Neural progenitor cell (in vitro differentiated cells): ENCODE results near the gene SNCAIP. TPM values are rescaled to one million over a fixed set of nuclear protein-coding genes. Genes with fewer than 3 reads are reported as not detected.
"Not testable (repeated sequence)": the region's sequence is repeated elsewhere in the genome, so short reads cannot be mapped to it uniquely, and the experiment has no call there.

Experiments used
- DNase-seq: peaks from one replicate; pipeline ENCODE4 v3.0.0-alpha.2; 2016; ENCODE audit warnings: low spot score
- H2AFZ ChIP-seq: fragments of 200-600 bp; sonication (generic); replicated peaks from 2 replicates; pipeline ENCODE4 v1.6.1; 2016; ENCODE audit warnings: antibody characterized with exemption
- H3F3A ChIP-seq: fragments of 200-600 bp; sonication (generic); 2 replicates; pipeline ENCODE4 v1.6.1; 2016; ENCODE audit warnings: antibody characterized with exemption, low read depth
- H3K27ac ChIP-seq: fragments of 200-600 bp; sonication (generic); 2 replicates; pipeline ENCODE4 v1.5.1; 2016; ENCODE audit warnings: mild to moderate bottlenecking
- H3K27me3 ChIP-seq: fragments of 200-600 bp; sonication (generic); 2 replicates; pipeline ENCODE4 v1.6.1; 2016; ENCODE audit warnings: mild to moderate bottlenecking, moderate library complexity
- H3K36me3 ChIP-seq: fragments of 200-600 bp; sonication (generic); 2 replicates; pipeline ENCODE4 v1.5.1; 2016
- H3K4me1 ChIP-seq: fragments of 200-600 bp; sonication (generic); 2 replicates; pipeline ENCODE4 v1.6.1; 2016; ENCODE audit warnings: mixed run types
- H3K4me2 ChIP-seq: fragments of 200-600 bp; sonication (generic); 2 replicates; pipeline ENCODE4 v1.6.1; 2016
- H3K4me3 ChIP-seq: fragments of 200-600 bp; sonication (generic); 2 replicates; pipeline ENCODE4 v1.5.1; 2016
- H3K79me2 ChIP-seq: fragments of 200-600 bp; sonication (generic); 2 replicates; pipeline ENCODE4 v1.6.1; 2016; ENCODE audit warnings: low read depth
- H3K9ac ChIP-seq: fragments of 200-600 bp; sonication (generic); 2 replicates; pipeline ENCODE4 v1.6.1; 2016
- H3K9me3 ChIP-seq: fragments of 200-600 bp; sonication (generic); 2 replicates; pipeline ENCODE4 v1.5.1; 2016; ENCODE audit warnings: low read depth
- H4K20me1 ChIP-seq: fragments of 200-600 bp; sonication (generic); 2 replicates; pipeline ENCODE4 v1.6.1; 2016; ENCODE audit warnings: low read depth
- H3K27ac Mint-ChIP-seq: 3 replicates; pipeline ENCODE4 v1.8.0; 2021; ENCODE audit warnings: mixed read lengths
- H3K27me3 Mint-ChIP-seq: 2 replicates; pipeline ENCODE4 v1.8.0; 2022; ENCODE audit warnings: low read depth, mild to moderate bottlenecking, inconsistent platforms, moderate library complexity, mixed read lengths; ENCODE audit not compliant: insufficient read depth
- H3K36me3 Mint-ChIP-seq: 3 replicates; pipeline ENCODE4 v1.8.0; 2021; ENCODE audit warnings: mixed read lengths
- H3K4me1 Mint-ChIP-seq: 3 replicates; pipeline ENCODE4 v1.8.0; 2021; ENCODE audit warnings: mixed read lengths
- H3K4me3 Mint-ChIP-seq: 3 replicates; pipeline ENCODE4 v1.8.0; 2021; ENCODE audit warnings: mild to moderate bottlenecking, moderate library complexity, mixed read lengths
- H3K9me3 Mint-ChIP-seq: 3 replicates; pipeline ENCODE4 v1.8.0; 2020; ENCODE audit warnings: mixed read lengths
- CTCF ChIP-seq: fragments of 200-600 bp; sonication (generic); IDR thresholded peaks from 2 replicates; pipeline ENCODE4 v1.5.1; 2017; ENCODE audit warnings: antibody characterized with exemption, mild to moderate bottlenecking
- EZH2 ChIP-seq: fragments of 200-600 bp; sonication (generic); IDR thresholded peaks from 2 replicates; pipeline ENCODE4 v1.6.1; 2017; ENCODE audit warnings: antibody characterized with exemption, mild to moderate bottlenecking, moderate library complexity
- EZH2phosphoT487 ChIP-seq: fragments of 200-600 bp; sonication (generic); IDR thresholded peaks from 2 replicates; pipeline ENCODE4 v1.6.1; 2017; ENCODE audit warnings: antibody characterized with exemption
- total RNA-seq: library from RNA; depleted of rRNA; stranded (reverse); fragments of >200 nt; gene quantifications from 2 replicates; pipeline ENCODE4 v1.2.3, GENCODE V29; 2015; ENCODE audit warnings: low replicate concordance

The SNCAIP gene
- total RNA-seq, 1 donor from 2014 or later, result 4.8 TPM

- no peak overlapping the region for H3K4me3 Mint-ChIP-seq
- H3F3A ChIP-seq, result no peaks in the 10 kb centered on the region
These were observed 173.2 kb downstream of the SNCAIP start for GRCh38 chr5:122485226-122485625.

GRCh38 chr5:122486616-122487015, 174.6 kb downstream of the SNCAIP start:
- not testable (repeated sequence) for H3K4me3 Mint-ChIP-seq, H3K4me3 ChIP-seq, H3K4me1 Mint-ChIP-seq

More at GRCh38 chr5:122485226-122485625, 173.2 kb downstream of the SNCAIP start:
- Histone ChIP-seq H3K4me3 (no peak overlapping the region), H3K27ac (no peak overlapping the region), H4K20me1 (no peaks in the 10 kb centered on the region), H3K79me2 (no peaks in the 10 kb centered on the region), H3K27me3 (no peaks in the 10 kb centered on the region), H3K4me1 (no peaks in the 10 kb centered on the region), H3K4me2 (no peak overlapping the region), H3K9me3 (no peaks in the 10 kb centered on the region), H2AFZ (no peak overlapping the region), H3K9ac (no peak overlapping the region), H3K36me3 (no peaks in the 10 kb centered on the region)
- DNase-seq, result no peak
- Mint-ChIP-seq H3K27me3 (peaks cover 2% of the 10 kb centered on the region), H3K36me3 (no peaks in the 10 kb centered on the region), H3K4me1 (no peaks in the 10 kb centered on the region), H3K9me3 (no peaks in the 10 kb centered on the region), H3K27ac (no peak overlapping the region)
- no peak for TF ChIP-seq EZH2
- TF ChIP-seq EZH2phosphoT487, result no peak
- no peak for TF ChIP-seq CTCF

GRCh38 chr5:122490718-122491117, 178.7 kb downstream of the SNCAIP start:
- Histone ChIP-seq H3K4me1 (no peaks in the 10 kb centered on the region), H3K9ac (no peak overlapping the region), H3K4me2 (no peak overlapping the region), H3K4me3 (no peak overlapping the region), H2AFZ (no peak overlapping the region), H3F3A (no peaks in the 10 kb centered on the region), H3K27me3 (no peaks in the 10 kb centered on the region), H3K79me2 (no peaks in the 10 kb centered on the region), H3K27ac (no peak overlapping the region), H3K36me3 (no peaks in the 10 kb centered on the region), H3K9me3 (no peaks in the 10 kb centered on the region), H4K20me1 (no peaks in the 10 kb centered on the region)
- H3K36me3 Mint-ChIP-seq, result no peaks in the 10 kb centered on the region
- TF ChIP-seq EZH2 (no peak), CTCF (no peak), EZH2phosphoT487 (no peak)
- no peaks in the 10 kb centered on the region for H3K9me3 Mint-ChIP-seq
- DNase-seq, result no peak
- H3K4me3 Mint-ChIP-seq, result no peak overlapping the region
- no peaks in the 10 kb centered on the region for H3K4me1 Mint-ChIP-seq
- peaks cover 2% of the 10 kb centered on the region for H3K27me3 Mint-ChIP-seq
- H3K27ac Mint-ChIP-seq, result no peak overlapping the region

More at GRCh38 chr5:122486616-122487015, 174.6 kb downstream of the SNCAIP start:
- not testable (repeated sequence) for H3K79me2 ChIP-seq, H4K20me1 ChIP-seq, H3K4me2 ChIP-seq, H3K4me1 ChIP-seq, H3K27ac Mint-ChIP-seq, H3K36me3 Mint-ChIP-seq, H3K27me3 Mint-ChIP-seq, H3K9me3 ChIP-seq, DNase-seq, H2AFZ ChIP-seq, H3K9ac ChIP-seq, H3F3A ChIP-seq, H3K27ac ChIP-seq, H3K36me3 ChIP-seq, H3K27me3 ChIP-seq, H3K9me3 Mint-ChIP-seq

GRCh38 chr5:122492675-122493074, 180.6 kb downstream of the SNCAIP start:
- Histone ChIP-seq H3K4me2 (no peak overlapping the region), H3K79me2 (no peaks in the 10 kb centered on the region), H3K4me3 (no peak overlapping the region), H3K27ac (no peak overlapping the region), H3F3A (no peaks in the 10 kb centered on the region), H3K9me3 (no peaks in the 10 kb centered on the region), H4K20me1 (no peaks in the 10 kb centered on the region), H2AFZ (no peak overlapping the region), H3K4me1 (no peaks in the 10 kb centered on the region), H3K9ac (no peak overlapping the region), H3K27me3 (no peaks in the 10 kb centered on the region), H3K36me3 (no peaks in the 10 kb centered on the region)
- Mint-ChIP-seq H3K4me1 (peaks cover 9% of the 10 kb centered on the region), H3K4me3 (no peak overlapping the region), H3K9me3 (no peaks in the 10 kb centered on the region), H3K27me3 (peaks cover 2% of the 10 kb centered on the region), H3K27ac (no peak overlapping the region), H3K36me3 (no peaks in the 10 kb centered on the region)
- DNase-seq, result peak; percentile 24
- TF ChIP-seq CTCF (peak; percentile 40), EZH2phosphoT487 (no peak)
